Left colon (tissue), 2 donors: ENCODE results near the gene CFAP126. TPM values are rescaled to one million over a fixed set of nuclear protein-coding genes. Genes with fewer than 3 reads are reported as not detected.

ENCODE experiments used
- ATAC-seq: fragments of 200-7000 bp; cut with Tn5 transposase; one replicate; pipeline ENCODE4 v1.9.1; 2020; ENCODE audit warnings: mild to moderate bottlenecking, moderate library complexity
- DNase-seq, 2 donors: peaks; one replicate each; pipeline ENCODE4 v3.0.0-alpha.2; 2020
- intact Hi-C, 2 donors: fragments of 100-400 bp; cut with DNase I in 1 of 2; cut with micrococcal nuclease in 1 of 2; formaldehyde crosslinking; loops; one replicate each; pipeline versions ENCODE4 v1.11.2 to v1.14.0; 2022; cut with DNase I, micrococcal nuclease
- total RNA-seq, 2 donors: library from RNA; stranded (reverse); fragmentation: NEBNext Ultra II Directional; extraction: Animal tissue kit (Norgen Biotek cat#: 25700); gene quantifications; one replicate each; pipeline ENCODE4 v1.2.1, GENCODE V29; 2021
- donor health status: DM: no; HTN: no; CAD: no.
- donor health status: DM: yes; HTN: yes; CAD: no.

The CFAP126 gene
- total RNA-seq, 2 donors from 2014 or later: not detected

GRCh38 chr1:161388639-161389038, 21.0 kb upstream of the CFAP126 start:
- intact Hi-C loops: loop anchor here in 1 of 2 donors (10.0 kb wide), 1 partner anchor 164 kb away; the partner anchor contains the start of genes APOA2 and TOMM40L
- no peak for DNase-seq

GRCh38 chr1:161382214-161383019, 14.7 kb upstream of the CFAP126 start:
- intact Hi-C loops: loop anchor here (5.0 to 10.0 kb wide), 2 partner anchors 155 to 158 kb away; partner anchors contain the start of genes TOMM40L (in 2 of the 2) and APOA2 (in 1 of the 2)
- ATAC-seq (peak; percentile 93), DNase-seq (no peak)

More at GRCh38 chr1:161388639-161389038, 21.0 kb upstream of the CFAP126 start:
- ATAC-seq: no peak

GRCh38 chr1:161381707-161382106, 14.0 kb upstream of the CFAP126 start:
- intact Hi-C loops: loop anchor here (5.0 to 10.0 kb wide), 2 partner anchors 154 to 157 kb away; partner anchors contain the start of genes TOMM40L (in 2 of the 2) and APOA2 (in 1 of the 2)

GRCh38 chr1:161379071-161379470, 11.4 kb upstream of the CFAP126 start:
- intact Hi-C loops: loop anchor here in 1 of 2 donors (10.0 kb wide), 1 partner anchor 54 kb away; no protein-coding TSS in a partner anchor
- DNase-seq (no peak), ATAC-seq (no peak)

More at GRCh38 chr1:161381707-161382106, 14.0 kb upstream of the CFAP126 start:
- ATAC-seq: no peak
- DNase-seq: no peak

- ATAC-seq (no peak), DNase-seq (no peak)
- intact Hi-C loops: loop anchor here in 1 of 2 donors (10.0 kb wide), 1 partner anchor 53 kb away; no protein-coding TSS in a partner anchor
Measured at GRCh38 chr1:161378014-161378413, 10.3 kb upstream of the CFAP126 start.

GRCh38 chr1:161374373-161374772, 6.7 kb upstream of the CFAP126 start:
- ATAC-seq: no peak
- intact Hi-C loops: loop anchor here in 1 of 2 donors (10.0 kb wide), 1 partner anchor 50 kb away; no protein-coding TSS in a partner anchor
- DNase-seq: no peak

- intact Hi-C loops: loop anchor here in 1 of 2 donors (10.0 kb wide), 1 partner anchor 49 kb away; no protein-coding TSS in a partner anchor
- no peak for ATAC-seq
Measured at GRCh38 chr1:161373442-161373841, 5.8 kb upstream of the CFAP126 start.

GRCh38 chr1:161365207-161365606, 2.5 kb downstream of the CFAP126 start:
- intact Hi-C loops: no loop called here
- DNase-seq (no peak), ATAC-seq (no peak)

More at GRCh38 chr1:161373442-161373841, 5.8 kb upstream of the CFAP126 start:
- no peak for DNase-seq

- ATAC-seq (no peak), DNase-seq (no peak)
- intact Hi-C loops: no loop called here
Measured at GRCh38 chr1:161364332-161364731, 3.3 kb downstream of the CFAP126 start.

GRCh38 chr1:161359291-161359690, 8.4 kb downstream of the CFAP126 start:
- intact Hi-C loops: no loop called here
- ATAC-seq: no peak
- DNase-seq: no peak

GRCh38 chr1:161357073-161357472, 10.6 kb downstream of the CFAP126 start:
- intact Hi-C loops: no loop called here
- ATAC-seq (no peak), DNase-seq (no peak)

GRCh38 chr1:161351482-161351881, 16.2 kb downstream of the CFAP126 start:
- intact Hi-C loops: no loop called here
- no peak for DNase-seq
- ATAC-seq: no peak

GRCh38 chr1:161350671-161351070, 17.0 kb downstream of the CFAP126 start:
- ATAC-seq: no peak
- DNase-seq: no peak
- intact Hi-C loops: no loop called here

GRCh38 chr1:161342821-161343220, 24.9 kb downstream of the CFAP126 start:
- ATAC-seq: no peak
- intact Hi-C loops: no loop called here
- no peak for DNase-seq

- ATAC-seq (no peak), DNase-seq (no peak)
- intact Hi-C loops: no loop called here
Measured at GRCh38 chr1:161342177-161342576, 25.5 kb downstream of the CFAP126 start.

GRCh38 chr1:161335796-161336195, 31.9 kb downstream of the CFAP126 start:
- intact Hi-C loops: no loop called here
- ATAC-seq: no peak
- no peak for DNase-seq

GRCh38 chr1:161333166-161333565, 34.5 kb downstream of the CFAP126 start:
- DNase-seq (no peak), ATAC-seq (no peak)
- intact Hi-C loops: no loop called here

GRCh38 chr1:161330346-161330745, 37.3 kb downstream of the CFAP126 start:
- ATAC-seq: no peak
- intact Hi-C loops: no loop called here
- no peak for DNase-seq

GRCh38 chr1:161324020-161324419, 43.7 kb downstream of the CFAP126 start:
- ATAC-seq: no peak
- DNase-seq: no peak
- intact Hi-C loops: loop anchor here in 1 of 2 donors (10.0 kb wide), 1 partner anchor 51 kb away; no protein-coding TSS in a partner anchor
